HepG2 (cell line): ENCODE results near the gene TMEM107. TPM values are rescaled to one million over a fixed set of nuclear protein-coding genes. Genes with fewer than 3 reads are reported as not detected.

Source experiments
- CHCHD3 ChIP-seq: sonication (generic); formaldehyde crosslinking; IDR thresholded peaks from 2 replicates; pipeline ENCODE4 v1.8.0; 2022; ENCODE audit warnings: mild to moderate bottlenecking, missing genetic modification reagents, moderate library complexity
- CHD2 ChIP-seq: IDR thresholded peaks from 2 replicates; pipeline ENCODE4 v1.6.1; 2011; ENCODE audit warnings: low read depth, low read length, improper control_type of control experiment
- DR1 ChIP-seq: sonication (generic); formaldehyde crosslinking; IDR thresholded peaks from 2 replicates; pipeline ENCODE4 v1.8.0; 2021; ENCODE audit warnings: mild to moderate bottlenecking, missing genetic modification reagents, inconsistent platforms
- GLI4 ChIP-seq: sonication (generic); formaldehyde crosslinking; IDR thresholded peaks from 2 replicates; pipeline ENCODE4 v1.5.1; 2020; ENCODE audit warnings: missing genetic modification reagents, mild to moderate bottlenecking, moderate library complexity, borderline replicate concordance
- MAFF ChIP-seq: IDR thresholded peaks from 2 replicates; pipeline ENCODE4 v1.6.1; 2011; ENCODE audit warnings: low read depth, low read length, improper control_type of control experiment
- MIXL1 ChIP-seq: IDR thresholded peaks from 2 replicates; pipeline ENCODE4 v1.6.1; 2016
- MTA1 ChIP-seq: sonication (generic); formaldehyde crosslinking; IDR thresholded peaks from 2 replicates; pipeline ENCODE4 v1.4.0; 2020; ENCODE audit warnings: missing genetic modification reagents, mild to moderate bottlenecking, borderline replicate concordance
- NR2F1 ChIP-seq, 2 experiments: fragments of 450-650 bp in 1 of 2; formaldehyde crosslinking in 1 of 2; IDR thresholded peaks; 2 replicates each; pipeline versions ENCODE4 v1.5.0 to v1.6.1; 2016 to 2020; ENCODE audit warnings: mild to moderate bottlenecking in 1 of 2, missing compliant biosample characterization in 1 of 2, missing genetic modification reagents in 1 of 2, moderate library complexity in 1 of 2
- NRL ChIP-seq: sonication (generic); formaldehyde crosslinking; IDR thresholded peaks from 2 replicates; pipeline ENCODE4 v1.5.0; 2020; ENCODE audit warnings: missing genetic modification reagents, mild to moderate bottlenecking, moderate library complexity, borderline replicate concordance
- RARA ChIP-seq: IDR thresholded peaks from 2 replicates; pipeline ENCODE4 v1.6.1; 2016; ENCODE audit warnings: missing genetic modification reagents, missing compliant biosample characterization
- SRSF9 ChIP-seq: fragments of 200-400 bp; formaldehyde crosslinking; IDR thresholded peaks from 2 replicates; pipeline ENCODE4 v1.6.1; 2018; ENCODE audit warnings: borderline replicate concordance, mild to moderate bottlenecking, low read depth, low read length; ENCODE audit not compliant: insufficient read depth, poor library complexity, severe bottlenecking
- TP53 ChIP-seq: sonication (generic); formaldehyde crosslinking; conservative IDR thresholded peaks from 2 replicates; pipeline ENCODE4 v1.4.0; 2020; ENCODE audit warnings: missing genetic modification reagents
- TSC22D2 ChIP-seq: sonication (generic); formaldehyde crosslinking; IDR thresholded peaks from 2 replicates; pipeline ENCODE4 v1.5.1; 2020; ENCODE audit warnings: missing genetic modification reagents, mild to moderate bottlenecking, borderline replicate concordance
- ZFP1 ChIP-seq: IDR thresholded peaks from 2 replicates; pipeline ENCODE4 v1.6.1; 2016
- ZFY ChIP-seq: sonication (generic); formaldehyde crosslinking; IDR thresholded peaks from 2 replicates; pipeline ENCODE4 v1.4.0; 2020; ENCODE audit warnings: missing genetic modification reagents
- ZNF138 ChIP-seq: sonication (generic); formaldehyde crosslinking; IDR thresholded peaks from 2 replicates; pipeline ENCODE4 v1.5.0; 2020; ENCODE audit warnings: mild to moderate bottlenecking, low read depth, missing genetic modification reagents
- ZNF143 ChIP-seq: sonication (generic); formaldehyde crosslinking; IDR thresholded peaks from 2 replicates; pipeline ENCODE4 v1.4.0; 2020; ENCODE audit warnings: missing genetic modification reagents
- ZNF431 ChIP-seq: sonication (generic); formaldehyde crosslinking; IDR thresholded peaks from 2 replicates; pipeline ENCODE4 v1.9.0; 2022; ENCODE audit warnings: missing genetic modification reagents, low read depth, mild to moderate bottlenecking, borderline replicate concordance
- ZNF678 ChIP-seq: sonication (generic); formaldehyde crosslinking; IDR thresholded peaks from 2 replicates; pipeline ENCODE4 v1.4.0; 2020; ENCODE audit warnings: mild to moderate bottlenecking, missing genetic modification reagents
- ZNF709 ChIP-seq: sonication (generic); formaldehyde crosslinking; IDR thresholded peaks from 2 replicates; pipeline ENCODE4 v1.5.0; 2020; ENCODE audit warnings: mild to moderate bottlenecking, missing genetic modification reagents
- ZNF747 ChIP-seq: sonication (generic); formaldehyde crosslinking; IDR thresholded peaks from 2 replicates; pipeline ENCODE4 v1.8.1; 2023; ENCODE audit warnings: missing genetic modification reagents, mild to moderate bottlenecking, borderline replicate concordance
- ZNF883 ChIP-seq: sonication (generic); formaldehyde crosslinking; IDR thresholded peaks from 2 replicates; pipeline ENCODE4 v1.5.1; 2020; ENCODE audit warnings: mild to moderate bottlenecking, missing genetic modification reagents; ENCODE audit errors: not compliant biosample characterization
- polyA plus RNA-seq, 8 experiments: library from polyadenylated mRNA; depleted of rRNA in 3 of 8; stranded (reverse) in 7 of 8; unstranded in 1 of 8; fragments of >200 nt; fragmentation: Illumina TruSeq in 4 of 8; extraction: Trizol in 4 of 8; gene quantifications; 2 replicates each; pipeline versions ENCODE4 v1.2.1 to v1.2.3, GENCODE V29; 2011 to 2016; ENCODE audit warnings: low read depth in 4 of 8, missing spikeins in 1 of 8, mixed read lengths in 1 of 8; ENCODE audit not compliant: insufficient read depth in 1 of 8
- total RNA-seq, 5 experiments: library from RNA; depleted of rRNA; stranded (reverse); fragments of >200 nt; fragmentation: Illumina TruSeq; extraction: Trizol; gene quantifications; 2 replicates each; pipeline ENCODE4 v1.2.3, GENCODE V29; 2016; ENCODE audit warnings: low read depth in 1 of 5
- TF ChIP-seq, protein P1 (sequence below): sonication (generic); formaldehyde crosslinking; IDR thresholded peaks from 2 replicates; pipeline ENCODE4 v1.4.0; 2020; ENCODE audit warnings: missing genetic modification reagents
- TF ChIP-seq, protein P2 (sequence below): sonication (generic); formaldehyde crosslinking; IDR thresholded peaks from 2 replicates; pipeline ENCODE4 v1.4.0; 2020; ENCODE audit warnings: missing genetic modification reagents
- TF ChIP-seq, protein P3 (sequence below): sonication (generic); formaldehyde crosslinking; IDR thresholded peaks from 2 replicates; pipeline ENCODE4 v1.5.1; 2020; ENCODE audit warnings: mild to moderate bottlenecking, missing genetic modification reagents, moderate library complexity
- TF ChIP-seq, protein P4 (sequence below): sonication (generic); formaldehyde crosslinking; IDR thresholded peaks from 2 replicates; pipeline ENCODE4 v1.5.0; 2020; ENCODE audit warnings: mild to moderate bottlenecking, missing genetic modification reagents, moderate library complexity

Gene TMEM107
- total and polyA plus RNA-seq, 2 of the 13 experiments (the other 11 are each of a cell fraction or from before 2014, with no cell fraction given) = 7.2 to 15.3 TPM

DNA sequence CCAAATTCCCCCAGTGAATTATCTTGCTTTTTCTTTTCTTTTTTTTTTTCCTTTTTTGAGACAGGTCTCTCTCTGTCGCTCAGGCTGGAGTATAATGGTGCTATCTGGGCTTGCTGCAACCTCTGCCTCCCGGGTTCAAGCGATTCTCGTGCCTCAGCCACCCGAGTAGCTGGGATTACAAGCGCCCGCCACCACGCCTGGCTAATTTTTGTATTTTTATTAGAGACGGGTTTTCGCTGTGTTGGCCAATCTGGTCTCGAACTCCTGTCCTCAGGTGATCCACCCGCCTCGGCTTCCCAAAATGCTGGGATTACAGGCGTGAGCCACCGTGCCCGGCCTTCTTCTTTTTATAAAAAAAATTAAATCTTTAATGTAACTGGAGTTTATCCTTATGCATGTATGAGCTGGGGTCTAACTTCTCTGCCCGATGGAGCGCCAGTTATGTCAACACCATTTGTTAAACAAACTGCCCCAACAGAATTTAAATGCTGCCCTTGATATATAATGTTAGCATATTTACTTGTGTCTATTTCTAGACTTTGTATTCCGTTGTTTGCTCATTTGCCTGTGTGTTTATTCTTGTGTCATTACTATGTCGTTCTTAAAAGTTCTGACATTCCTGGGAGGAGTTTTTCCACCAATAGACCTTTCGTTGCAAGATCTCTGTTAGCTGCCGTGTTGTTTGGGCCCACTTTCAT, 34.7 kb upstream of the TMEM107 start (continued):
- no peak for TF ChIP-seq TP53 (CRISPR knock-in tag)
- TF ChIP-seq ZNF431 (CRISPR knock-in tag) = no peak
- TF ChIP-seq TSC22D2 (CRISPR knock-in tag) = no peak
- no peak for TF ChIP-seq ZNF678 (CRISPR knock-in tag)
- no peak for TF ChIP-seq ZNF709 (CRISPR knock-in tag)
- TF ChIP-seq RARA (CRISPR knock-in tag) = peak; percentile 66
- TF ChIP-seq MAFF = no peak
- TF ChIP-seq MTA1 = no peak
- TF ChIP-seq, protein P1, sequence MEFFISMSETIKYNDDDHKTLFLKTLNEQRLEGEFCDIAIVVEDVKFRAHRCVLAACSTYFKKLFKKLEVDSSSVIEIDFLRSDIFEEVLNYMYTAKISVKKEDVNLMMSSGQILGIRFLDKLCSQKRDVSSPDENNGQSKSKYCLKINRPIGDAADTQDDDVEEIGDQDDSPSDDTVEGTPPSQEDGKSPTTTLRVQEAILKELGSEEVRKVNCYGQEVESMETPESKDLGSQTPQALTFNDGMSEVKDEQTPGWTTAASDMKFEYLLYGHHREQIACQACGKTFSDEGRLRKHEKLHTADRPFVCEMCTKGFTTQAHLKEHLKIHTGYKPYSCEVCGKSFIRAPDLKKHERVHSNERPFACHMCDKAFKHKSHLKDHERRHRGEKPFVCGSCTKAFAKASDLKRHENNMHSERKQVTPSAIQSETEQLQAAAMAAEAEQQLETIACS (CRISPR knock-in tag) = no peak
- TF ChIP-seq, protein P2, sequence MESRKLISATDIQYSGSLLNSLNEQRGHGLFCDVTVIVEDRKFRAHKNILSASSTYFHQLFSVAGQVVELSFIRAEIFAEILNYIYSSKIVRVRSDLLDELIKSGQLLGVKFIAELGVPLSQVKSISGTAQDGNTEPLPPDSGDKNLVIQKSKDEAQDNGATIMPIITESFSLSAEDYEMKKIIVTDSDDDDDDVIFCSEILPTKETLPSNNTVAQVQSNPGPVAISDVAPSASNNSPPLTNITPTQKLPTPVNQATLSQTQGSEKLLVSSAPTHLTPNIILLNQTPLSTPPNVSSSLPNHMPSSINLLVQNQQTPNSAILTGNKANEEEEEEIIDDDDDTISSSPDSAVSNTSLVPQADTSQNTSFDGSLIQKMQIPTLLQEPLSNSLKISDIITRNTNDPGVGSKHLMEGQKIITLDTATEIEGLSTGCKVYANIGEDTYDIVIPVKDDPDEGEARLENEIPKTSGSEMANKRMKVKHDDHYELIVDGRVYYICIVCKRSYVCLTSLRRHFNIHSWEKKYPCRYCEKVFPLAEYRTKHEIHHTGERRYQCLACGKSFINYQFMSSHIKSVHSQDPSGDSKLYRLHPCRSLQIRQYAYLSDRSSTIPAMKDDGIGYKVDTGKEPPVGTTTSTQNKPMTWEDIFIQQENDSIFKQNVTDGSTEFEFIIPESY (CRISPR knock-in tag) = no peak
- no peak for TF ChIP-seq CHD2
- TF ChIP-seq GLI4 = no peak
- no peak for TF ChIP-seq ZNF747 (CRISPR knock-in tag)
- TF ChIP-seq ZNF883 (CRISPR knock-in tag) = no peak
- no peak for TF ChIP-seq NR2F1 (CRISPR knock-in tag; IDR thresholded peaks at IDR 0.05)
- no peak for TF ChIP-seq CHCHD3 (CRISPR knock-in tag)
- no peak for TF ChIP-seq DR1
- TF ChIP-seq ZNF138 (CRISPR knock-in tag) = no peak
- TF ChIP-seq ZFY (CRISPR knock-in tag) = no peak
- TF ChIP-seq ZFP1 = no peak
- TF ChIP-seq NRL (CRISPR knock-in tag) = no peak
- TF ChIP-seq MIXL1 = no peak
- TF ChIP-seq, protein P3, sequence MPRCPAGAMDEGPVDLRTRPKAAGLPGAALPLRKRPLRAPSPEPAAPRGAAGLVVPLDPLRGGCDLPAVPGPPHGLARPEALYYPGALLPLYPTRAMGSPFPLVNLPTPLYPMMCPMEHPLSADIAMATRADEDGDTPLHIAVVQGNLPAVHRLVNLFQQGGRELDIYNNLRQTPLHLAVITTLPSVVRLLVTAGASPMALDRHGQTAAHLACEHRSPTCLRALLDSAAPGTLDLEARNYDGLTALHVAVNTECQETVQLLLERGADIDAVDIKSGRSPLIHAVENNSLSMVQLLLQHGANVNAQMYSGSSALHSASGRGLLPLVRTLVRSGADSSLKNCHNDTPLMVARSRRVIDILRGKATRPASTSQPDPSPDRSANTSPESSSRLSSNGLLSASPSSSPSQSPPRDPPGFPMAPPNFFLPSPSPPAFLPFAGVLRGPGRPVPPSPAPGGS (CRISPR knock-in tag) = no peak
- TF ChIP-seq ZNF143 (CRISPR knock-in tag) = no peak
- TF ChIP-seq, protein P4, sequence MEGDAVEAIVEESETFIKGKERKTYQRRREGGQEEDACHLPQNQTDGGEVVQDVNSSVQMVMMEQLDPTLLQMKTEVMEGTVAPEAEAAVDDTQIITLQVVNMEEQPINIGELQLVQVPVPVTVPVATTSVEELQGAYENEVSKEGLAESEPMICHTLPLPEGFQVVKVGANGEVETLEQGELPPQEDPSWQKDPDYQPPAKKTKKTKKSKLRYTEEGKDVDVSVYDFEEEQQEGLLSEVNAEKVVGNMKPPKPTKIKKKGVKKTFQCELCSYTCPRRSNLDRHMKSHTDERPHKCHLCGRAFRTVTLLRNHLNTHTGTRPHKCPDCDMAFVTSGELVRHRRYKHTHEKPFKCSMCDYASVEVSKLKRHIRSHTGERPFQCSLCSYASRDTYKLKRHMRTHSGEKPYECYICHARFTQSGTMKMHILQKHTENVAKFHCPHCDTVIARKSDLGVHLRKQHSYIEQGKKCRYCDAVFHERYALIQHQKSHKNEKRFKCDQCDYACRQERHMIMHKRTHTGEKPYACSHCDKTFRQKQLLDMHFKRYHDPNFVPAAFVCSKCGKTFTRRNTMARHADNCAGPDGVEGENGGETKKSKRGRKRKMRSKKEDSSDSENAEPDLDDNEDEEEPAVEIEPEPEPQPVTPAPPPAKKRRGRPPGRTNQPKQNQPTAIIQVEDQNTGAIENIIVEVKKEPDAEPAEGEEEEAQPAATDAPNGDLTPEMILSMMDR (CRISPR knock-in tag) = no peak
- TF ChIP-seq SRSF9 = no peak
